SU-DHL-6 (cell line): ENCODE data around the gene TMEM247.

Experiments
- H2AFZ ChIP-seq: fragments of 200-600 bp; sonication (generic); 2 replicates; pipeline ENCODE4 v1.6.1; 2014; ENCODE audit warnings: low read depth, mild to moderate bottlenecking, moderate library complexity, mixed read lengths, antibody characterized with exemption, low read length; ENCODE audit not compliant: severe bottlenecking
- H3F3A ChIP-seq: fragments of 200-600 bp; shearing (Covaris generic); 2 replicates; pipeline ENCODE4 v1.6.0; 2016; ENCODE audit warnings: antibody characterized with exemption, mild to moderate bottlenecking; ENCODE audit not compliant: insufficient read depth
- H3K27ac ChIP-seq: fragments of 200-600 bp; sonication (generic); 2 replicates; pipeline ENCODE4 v1.5.1; 2016; ENCODE audit warnings: low read depth, mild to moderate bottlenecking, low read length, moderate library complexity, mixed read lengths
- H3K27me3 ChIP-seq: fragments of 200-600 bp; sonication (generic), shearing (Covaris generic); 2 replicates; pipeline ENCODE4 v1.6.0; 2014; ENCODE audit warnings: mild to moderate bottlenecking, low read length
- H3K36me3 ChIP-seq: fragments of 200-600 bp; sonication (generic); 2 replicates; pipeline ENCODE4 v1.6.1; 2014; ENCODE audit warnings: mild to moderate bottlenecking, low read length, mixed read lengths
- H3K4me2 ChIP-seq: fragments of 300-600, 200-600 bp; shearing (Covaris generic), sonication (generic); 2 replicates; pipeline ENCODE4 v1.6.0; 2014; ENCODE audit warnings: low read length, low read depth, mild to moderate bottlenecking; ENCODE audit not compliant: poor library complexity, severe bottlenecking
- H3K4me3 ChIP-seq: fragments of 200-600 bp; sonication (generic); 2 replicates; pipeline ENCODE4 v1.5.1; 2014; ENCODE audit warnings: antibody characterized with exemption, low read length, mild to moderate bottlenecking, mixed read lengths; ENCODE audit not compliant: insufficient read depth, poor library complexity, severe bottlenecking
- H3K79me2 ChIP-seq: fragments of 200-600 bp; sonication (generic); 2 replicates; pipeline ENCODE4 v1.6.1; 2014; ENCODE audit warnings: mild to moderate bottlenecking, low read length, moderate library complexity; ENCODE audit not compliant: insufficient read depth
- H3K9ac ChIP-seq: fragments of 200-600 bp; sonication (generic); 2 replicates; pipeline ENCODE4 v1.7.0; 2014; ENCODE audit warnings: mild to moderate bottlenecking, low read length
- H3K9me2 ChIP-seq: fragments of 200-600 bp; sonication (generic); replicated peaks from 2 replicates; pipeline ENCODE4 v1.6.1; 2014; ENCODE audit warnings: low read length; ENCODE audit not compliant: insufficient read depth
- H3K9me3 ChIP-seq: fragments of 200-600 bp; sonication (generic); 2 replicates; pipeline ENCODE4 v1.6.1; 2014; ENCODE audit warnings: low read length, mixed read lengths; ENCODE audit not compliant: insufficient read depth
- H4K20me1 ChIP-seq: fragments of 200-600 bp; sonication (generic); 2 replicates; pipeline ENCODE4 v1.6.1; 2014; ENCODE audit warnings: low read depth, mild to moderate bottlenecking, antibody characterized with exemption, low read length, moderate library complexity, mixed read lengths
- CTCF ChIP-seq: fragments of 200-600 bp; sonication (generic); IDR thresholded peaks from one replicate; pipeline ENCODE4 v1.5.1; 2017; ENCODE audit warnings: antibody characterized with exemption, mild to moderate bottlenecking, low read length, moderate library complexity; ENCODE audit not compliant: insufficient read depth, poor library complexity, severe bottlenecking
- EZH2phosphoT487 ChIP-seq: fragments of 200-600 bp; sonication (generic), shearing (Covaris generic); conservative IDR thresholded peaks from 2 replicates; pipeline ENCODE4 v1.6.1; 2018; ENCODE audit warnings: mild to moderate bottlenecking, antibody characterized with exemption, low read length, moderate library complexity, mixed read lengths

Gene TMEM247

GRCh38 chr2:46479265-46479664 is at the start of gene TMEM247:
Gene TMEM247, plus strand, starts transcription at chr2:46479565.
- Histone ChIP-seq H3F3A (no peaks in the 10 kb centered on the region), H3K4me3 (no peak within 1 kb of the TSS), H3K27me3 (no peaks in the 10 kb centered on the region), H3K79me2 (no peaks in the 10 kb centered on the region), H3K4me2 (no peak within 1 kb of the TSS), H4K20me1 (no peaks in the 10 kb centered on the region), H3K9me3 (no peaks in the 10 kb centered on the region), H3K9ac (no peak within 1 kb of the TSS), H3K36me3 (no peaks in the 10 kb centered on the region), H3K27ac (no peak within 1 kb of the TSS), H2AFZ (no peak within 1 kb of the TSS), H3K9me2 (no peaks in the 10 kb centered on the region)
- TF ChIP-seq CTCF (no peak), EZH2phosphoT487 (no peak)

- no peaks in the 10 kb centered on the region; the same call in 1 of the 2 replicates for H4K20me1 ChIP-seq
- H3K27me3 ChIP-seq = no peaks in the 10 kb centered on the region
- no peak overlapping the region for H3K4me2 ChIP-seq
- TF ChIP-seq CTCF (no peak), EZH2phosphoT487 (no peak)
- no peaks in the 10 kb centered on the region for H3K9me3 ChIP-seq
- H3K79me2 ChIP-seq = no peaks in the 10 kb centered on the region
- no peak overlapping the region for H3K27ac ChIP-seq
- H2AFZ ChIP-seq = no peak overlapping the region
- no peaks in the 10 kb centered on the region for H3K9me2 ChIP-seq
- H3K4me3 ChIP-seq = no peak overlapping the region
- no peak overlapping the region for H3K9ac ChIP-seq
- H3K36me3 ChIP-seq = no peaks in the 10 kb centered on the region
- H3F3A ChIP-seq = no peaks in the 10 kb centered on the region
Observed at GRCh38 chr2:46430413-46430812, 49.0 kb upstream of the TMEM247 start.

- Histone ChIP-seq H2AFZ (no peak overlapping the region), H3K9me2 (no peaks in the 10 kb centered on the region), H3K36me3 (no peaks in the 10 kb centered on the region), H3K4me2 (no peak overlapping the region), H3K9me3 (no peaks in the 10 kb centered on the region), H3K27ac (no peak overlapping the region), H3K27me3 (no peaks in the 10 kb centered on the region), H3K4me3 (no peak overlapping the region), H3K79me2 (no peaks in the 10 kb centered on the region), H3K9ac (no peak overlapping the region), H4K20me1 (no peaks in the 10 kb centered on the region; the same call in 1 of the 2 replicates), H3F3A (no peaks in the 10 kb centered on the region)
- TF ChIP-seq EZH2phosphoT487 (no peak), CTCF (no peak)
Observed at GRCh38 chr2:46430992-46431391, 48.4 kb upstream of the TMEM247 start.
